ENCODE measurements around the gene MYCN.
"Not testable (repeated sequence)": the region's sequence is repeated elsewhere in the genome, so short reads cannot be mapped to it uniquely, and the experiment has no call there.

The MYCN gene

DNA sequence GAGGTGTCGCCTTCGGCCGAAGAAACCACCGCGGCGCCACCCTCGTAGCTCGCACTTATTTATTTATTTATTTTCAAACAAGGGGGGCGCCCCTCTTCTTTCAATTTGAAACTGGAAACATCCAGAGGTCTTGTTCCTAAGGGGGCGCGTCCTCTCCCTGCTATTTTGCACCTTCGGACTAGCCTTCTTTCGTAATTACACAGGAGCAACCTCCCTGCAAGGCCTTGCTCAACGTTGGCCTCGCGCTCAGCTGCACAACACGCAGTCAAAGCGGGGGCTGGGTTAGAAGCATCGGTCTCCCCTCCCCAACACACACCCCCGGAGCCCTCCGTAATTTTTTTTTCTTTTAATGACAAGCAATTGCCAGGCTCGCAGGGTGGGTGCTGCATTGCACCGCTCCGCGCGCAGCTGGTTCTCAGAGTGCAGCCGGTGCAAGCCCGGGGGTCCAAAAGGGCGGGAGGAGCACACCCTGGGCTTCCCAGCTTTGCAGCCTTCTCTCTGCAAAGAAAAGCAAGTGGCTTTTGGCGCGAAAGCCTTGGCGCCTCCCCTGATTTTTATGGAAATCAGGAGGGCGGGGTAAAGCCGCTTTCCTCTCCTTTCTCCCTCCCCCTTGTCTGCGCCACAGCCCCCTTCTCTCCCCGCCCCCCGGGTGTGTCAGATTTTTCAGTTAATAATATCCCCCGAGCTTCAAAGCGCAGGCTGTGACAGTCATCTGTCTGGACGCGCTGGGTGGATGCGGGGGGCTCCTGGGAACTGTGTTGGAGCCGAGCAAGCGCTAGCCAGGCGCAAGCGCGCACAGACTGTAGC, at the start of gene MYCN:
Gene MYCN (plus strand): TSS at position 697 of the 807 bp plus-strand sequence. CDS start 1,515 bp downstream, outside the sequence.
- no peak for DNase-seq

DNA sequence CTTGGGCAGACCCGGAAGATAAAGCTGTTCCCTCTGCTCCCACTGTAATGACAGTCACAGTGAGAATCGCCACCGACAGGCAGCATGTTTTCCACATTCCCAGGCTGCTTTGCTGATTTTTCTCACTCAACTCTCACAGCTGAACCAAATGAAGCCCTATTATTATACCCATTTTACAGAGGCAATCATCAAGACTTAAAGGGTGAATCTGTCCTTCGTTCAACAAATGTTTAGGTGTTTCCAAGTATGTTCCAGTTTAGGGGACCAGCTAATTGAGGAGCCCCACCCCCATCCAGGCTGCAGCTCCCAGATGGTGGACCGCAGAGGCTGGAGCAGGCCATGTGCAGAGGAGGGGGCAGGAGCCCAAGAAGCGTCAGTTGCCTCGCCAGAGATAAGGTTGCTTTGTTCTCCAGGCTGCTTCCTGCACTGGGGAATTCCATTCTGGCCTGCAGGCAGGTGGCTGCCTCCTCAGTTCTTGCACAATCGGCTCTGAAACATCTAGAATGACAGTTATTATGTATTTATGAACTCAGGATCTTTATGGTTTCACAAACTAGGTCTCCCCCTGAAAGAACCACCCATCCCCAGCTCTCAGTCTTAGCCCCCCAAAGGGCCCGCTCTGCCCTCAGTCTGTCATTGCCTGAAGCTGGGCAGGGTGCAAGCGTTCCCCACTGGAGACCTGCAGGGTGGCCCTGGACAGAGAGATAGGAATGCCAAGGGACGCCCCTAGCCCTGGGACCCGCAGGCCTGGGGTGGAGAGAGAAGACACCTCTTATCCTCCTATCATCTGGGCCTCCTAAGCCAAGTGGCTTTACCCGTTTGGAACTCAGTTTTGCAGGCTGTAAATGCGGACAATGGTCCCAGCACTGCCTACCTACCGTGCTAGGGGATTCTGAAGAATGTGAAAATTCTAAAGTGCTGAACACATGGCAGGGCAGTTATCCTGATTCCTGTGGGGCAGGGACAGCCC, 49.1 kb upstream of the MYCN start:
- no peak for DNase-seq

DNA sequence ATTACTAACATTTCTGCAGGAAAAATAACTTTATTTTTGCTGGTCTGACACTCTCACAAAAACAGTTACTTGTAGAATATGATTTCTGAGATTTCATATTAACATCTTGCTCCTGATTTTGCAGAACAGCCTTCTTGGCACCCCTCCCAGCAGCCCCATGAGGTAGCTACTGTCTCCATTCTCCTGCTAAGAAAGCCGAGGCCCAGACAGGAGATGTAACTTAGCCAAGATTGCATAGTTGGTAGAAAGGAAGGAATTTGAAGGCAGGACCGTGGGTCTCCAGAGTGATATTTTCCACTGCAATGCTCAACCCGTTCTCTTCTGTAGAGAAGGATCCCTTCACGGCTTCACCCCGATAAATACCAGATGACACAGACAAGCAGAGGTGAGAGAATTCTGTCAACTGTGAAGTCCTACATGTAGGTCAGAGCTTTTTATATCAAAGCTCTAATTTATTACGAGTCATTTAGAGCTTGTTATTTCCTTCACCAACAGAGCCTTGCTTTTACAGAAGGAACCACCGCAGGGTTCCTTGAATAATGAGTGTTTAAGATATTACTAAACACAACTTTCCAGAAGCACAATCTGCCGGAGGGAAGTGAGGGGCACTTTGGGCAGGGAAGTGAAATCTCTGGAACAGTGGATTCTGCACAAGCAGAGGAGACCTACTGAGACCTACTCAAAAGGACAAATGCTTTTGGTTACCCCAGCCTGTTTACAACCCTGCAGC, 48.0 kb upstream of the MYCN start:
- DNase-seq = no peak

DNA sequence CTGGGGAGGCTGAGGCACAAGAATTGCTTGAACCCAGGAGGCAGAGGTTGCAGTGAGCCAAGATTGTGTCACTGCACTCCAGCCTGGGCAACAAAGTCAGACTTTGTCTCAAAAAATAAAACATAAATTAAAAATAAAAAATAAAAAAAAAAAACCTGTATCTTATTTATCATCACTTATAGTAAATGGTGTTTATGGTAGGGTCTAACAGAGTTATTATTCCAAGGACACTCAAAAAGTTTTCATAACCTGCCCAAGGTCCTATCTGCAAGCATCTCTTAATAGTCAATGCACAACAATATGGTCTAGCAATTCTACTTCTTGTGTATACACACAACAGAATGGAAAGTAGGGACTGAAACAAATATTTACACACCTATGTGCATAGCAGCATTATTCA, 47.3 kb upstream of the MYCN start:
- DNase-seq = no peak

DNA sequence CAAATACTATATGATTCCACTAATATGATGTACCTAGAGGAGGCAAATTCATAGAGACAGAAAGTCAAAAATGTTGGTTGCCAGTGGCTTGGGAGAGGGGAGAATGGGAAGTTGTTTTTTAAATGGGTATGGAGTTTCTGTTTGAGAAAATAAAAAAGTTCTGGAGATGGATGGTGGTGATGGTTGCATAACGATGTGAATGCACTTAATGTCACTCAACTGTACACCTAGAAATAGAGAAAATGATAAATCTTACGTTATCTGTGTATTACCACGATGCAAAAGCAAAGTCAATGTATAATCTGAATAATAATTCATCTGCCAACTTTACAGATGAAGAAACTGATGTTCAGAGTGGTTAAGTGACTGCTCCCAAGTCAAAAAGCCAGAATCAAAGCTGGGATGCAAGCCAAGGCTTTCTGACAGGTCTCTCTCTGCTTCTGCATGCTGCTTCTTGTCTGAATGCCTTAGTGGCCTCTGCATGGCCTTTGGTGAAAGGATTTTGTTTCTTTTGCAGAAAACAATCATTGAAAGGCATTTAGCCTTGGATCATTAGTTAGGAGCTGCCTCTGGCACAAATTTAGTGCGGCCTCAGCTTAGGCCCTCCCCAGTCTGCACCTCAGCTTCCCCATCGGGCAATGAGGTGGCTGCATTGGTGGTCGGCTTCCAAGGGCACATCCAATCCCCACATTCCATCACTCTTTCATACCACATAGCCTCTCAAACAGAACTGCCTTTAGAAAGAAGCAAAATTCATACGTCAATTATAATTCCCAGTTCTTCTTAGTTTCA, 46.5 kb upstream of the MYCN start:
- no peak for DNase-seq

DNA sequence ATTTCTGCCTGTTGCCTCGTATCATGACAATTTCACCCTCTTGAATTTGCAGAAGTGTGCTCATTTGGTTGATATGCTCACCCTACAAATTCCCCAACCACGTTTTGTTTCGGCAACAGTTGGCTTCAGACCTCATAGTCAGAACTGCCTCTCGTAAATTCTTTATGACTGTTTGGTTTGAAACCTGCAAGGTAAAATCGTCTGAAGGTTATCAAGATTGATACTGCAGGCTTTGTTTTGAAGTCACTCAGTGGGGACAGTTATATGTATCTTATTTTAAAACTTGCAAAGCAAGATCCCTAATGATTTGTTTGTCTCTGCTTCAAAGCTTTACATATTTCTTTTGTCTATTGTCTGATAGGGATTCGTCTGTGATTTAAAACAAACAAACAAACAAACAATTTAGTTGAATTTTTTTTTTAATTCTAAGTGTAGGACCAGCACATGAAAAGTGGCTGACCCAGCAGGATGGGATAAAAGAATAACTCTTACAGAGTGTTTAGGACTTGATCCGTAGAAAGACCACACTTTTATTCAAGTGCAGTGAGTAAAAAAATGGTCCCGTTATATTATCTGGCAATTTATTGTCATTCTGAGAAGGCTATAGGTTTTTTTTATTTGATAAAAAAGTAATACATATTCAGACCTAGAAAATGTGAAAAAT, 45.7 kb upstream of the MYCN start:
- DNase-seq = no peak

DNA sequence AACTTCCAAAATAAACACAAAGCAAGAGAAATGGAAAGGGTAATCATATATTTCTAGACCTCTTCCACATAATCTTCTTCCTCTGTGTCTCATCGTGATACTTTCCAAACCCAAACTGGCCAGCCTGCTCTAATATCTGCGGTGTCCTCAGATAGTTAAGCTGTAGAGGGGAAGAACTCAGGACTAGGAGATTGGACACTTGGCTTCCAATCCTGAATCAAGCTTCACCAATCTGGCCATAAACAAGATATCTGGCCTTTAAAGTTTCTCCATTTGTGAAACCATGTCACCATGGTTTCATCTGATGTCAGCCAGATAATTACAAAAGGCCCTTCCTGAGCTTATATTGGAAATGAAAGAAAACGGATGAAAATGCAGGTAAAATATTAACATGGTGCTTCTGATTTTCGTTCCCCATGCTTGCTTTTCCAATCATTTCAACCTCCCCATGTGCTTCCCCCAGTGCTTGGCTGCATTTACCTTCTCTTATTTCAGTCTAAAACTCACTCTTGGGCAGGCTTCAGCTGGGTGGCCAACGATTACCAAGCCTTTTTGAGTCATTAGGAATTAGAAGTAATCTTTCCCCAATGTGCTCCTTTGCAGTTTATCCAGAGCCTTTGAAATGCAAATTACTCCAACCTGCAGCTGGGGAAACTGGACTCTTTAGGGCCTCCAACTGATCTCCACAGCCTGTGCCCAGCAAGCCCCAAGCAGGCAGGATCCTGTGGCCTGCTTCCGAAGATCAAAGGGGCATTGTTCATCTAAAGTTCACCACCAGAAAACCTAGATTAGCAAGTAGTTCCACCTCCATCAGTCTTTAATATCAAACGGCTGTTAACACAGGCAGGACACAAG, 44.5 kb upstream of the MYCN start:
- DNase-seq = no peak

DNA sequence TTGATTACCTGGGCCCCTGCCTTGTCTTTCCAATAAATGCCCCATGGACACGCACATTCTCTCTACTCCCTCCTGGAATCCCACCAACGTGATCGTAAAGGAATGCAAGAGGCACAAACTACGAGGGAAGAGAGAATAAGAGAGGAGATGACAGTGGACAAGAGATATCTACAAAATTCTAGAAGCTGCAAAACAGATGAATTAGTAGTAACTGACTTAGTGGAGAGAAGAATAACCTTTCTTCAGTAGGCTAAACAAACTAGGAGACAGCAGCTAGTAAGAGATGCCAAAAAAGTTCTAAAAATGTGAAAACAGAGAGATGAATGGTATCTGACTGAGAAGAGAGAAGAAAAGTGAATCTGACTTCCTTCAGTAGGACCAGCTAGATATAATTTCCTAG, 43.5 kb upstream of the MYCN start:
- no peak for DNase-seq

DNA sequence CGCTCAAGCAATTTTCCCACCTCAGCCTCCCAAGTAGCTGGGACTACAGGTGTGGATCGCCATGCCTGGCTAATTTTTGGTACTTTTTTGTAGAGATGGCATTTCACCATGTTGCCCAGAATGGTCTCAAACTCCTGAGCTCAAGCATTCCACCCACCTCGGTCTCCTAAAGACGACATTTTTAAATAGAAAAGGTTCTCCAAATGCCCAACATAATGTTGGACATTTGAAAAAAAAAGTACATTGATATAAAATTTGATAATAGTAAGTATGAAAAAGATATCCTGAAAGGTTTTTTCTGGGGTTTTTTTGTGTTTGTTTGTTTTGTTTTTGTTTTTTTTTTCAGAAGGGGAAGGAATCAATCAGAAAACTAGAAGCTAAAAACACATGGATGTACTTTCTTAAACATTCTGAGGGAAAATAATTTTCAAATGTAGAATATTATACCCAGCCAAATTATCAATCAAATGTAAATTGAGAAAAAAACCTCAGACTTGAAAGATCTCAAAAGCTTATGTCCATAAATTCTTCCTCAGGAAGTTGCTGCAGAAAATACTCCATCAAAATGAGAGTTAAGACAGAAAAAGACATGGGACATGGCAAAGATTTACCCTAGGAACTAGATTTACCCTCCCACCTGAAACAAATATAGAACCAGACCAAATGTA, 42.8 kb upstream of the MYCN start:
- DNase-seq = no peak

DNA sequence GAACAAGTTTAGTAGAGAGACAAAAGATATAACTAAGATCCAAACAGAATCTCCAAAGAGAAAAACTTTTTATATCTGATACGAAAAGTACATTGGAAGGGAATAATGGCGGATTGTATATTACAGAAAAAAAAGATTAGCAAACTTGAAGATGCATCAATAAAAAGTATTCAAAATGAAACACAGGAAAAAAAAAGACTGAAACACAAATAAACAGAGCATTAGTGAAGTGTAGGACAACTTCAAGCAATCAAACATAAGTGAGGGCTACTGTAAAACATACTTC, 41.1 kb upstream of the MYCN start:
- no peak for DNase-seq

DNA sequence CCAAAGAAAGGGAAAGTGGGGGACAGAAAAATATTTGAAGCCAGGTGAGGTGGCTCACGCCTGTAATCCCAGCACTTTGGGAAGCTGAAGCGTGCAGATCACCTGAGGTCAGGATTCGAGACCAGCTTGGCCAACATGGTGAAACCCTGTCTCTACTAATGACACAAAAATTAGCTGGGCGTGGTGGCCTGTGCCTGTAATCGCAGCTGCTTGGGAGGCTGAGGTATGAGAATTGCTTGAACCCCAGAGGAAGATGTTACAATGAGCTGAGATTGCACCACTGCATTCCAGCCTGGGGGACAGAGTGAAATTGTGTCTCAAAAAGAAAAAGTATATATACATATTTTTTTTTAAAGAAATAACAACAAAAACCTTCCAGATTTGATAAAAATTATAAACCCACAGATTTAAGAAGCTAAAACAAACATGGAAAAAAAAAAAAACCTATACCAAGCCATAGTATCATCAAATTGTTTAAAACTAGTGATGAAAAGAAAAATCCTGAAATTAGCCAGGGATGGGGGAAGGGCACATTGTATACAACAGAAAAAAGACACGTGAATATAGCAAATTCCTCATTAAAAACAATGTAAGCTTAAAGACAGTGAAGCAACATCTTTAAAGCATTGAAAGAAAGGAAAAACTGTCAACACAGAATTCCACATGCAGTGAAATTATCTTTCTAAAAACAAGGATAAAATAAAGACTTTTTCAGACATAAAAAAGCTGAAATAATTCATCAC, 40.4 kb upstream of the MYCN start:
- no peak for DNase-seq

DNA sequence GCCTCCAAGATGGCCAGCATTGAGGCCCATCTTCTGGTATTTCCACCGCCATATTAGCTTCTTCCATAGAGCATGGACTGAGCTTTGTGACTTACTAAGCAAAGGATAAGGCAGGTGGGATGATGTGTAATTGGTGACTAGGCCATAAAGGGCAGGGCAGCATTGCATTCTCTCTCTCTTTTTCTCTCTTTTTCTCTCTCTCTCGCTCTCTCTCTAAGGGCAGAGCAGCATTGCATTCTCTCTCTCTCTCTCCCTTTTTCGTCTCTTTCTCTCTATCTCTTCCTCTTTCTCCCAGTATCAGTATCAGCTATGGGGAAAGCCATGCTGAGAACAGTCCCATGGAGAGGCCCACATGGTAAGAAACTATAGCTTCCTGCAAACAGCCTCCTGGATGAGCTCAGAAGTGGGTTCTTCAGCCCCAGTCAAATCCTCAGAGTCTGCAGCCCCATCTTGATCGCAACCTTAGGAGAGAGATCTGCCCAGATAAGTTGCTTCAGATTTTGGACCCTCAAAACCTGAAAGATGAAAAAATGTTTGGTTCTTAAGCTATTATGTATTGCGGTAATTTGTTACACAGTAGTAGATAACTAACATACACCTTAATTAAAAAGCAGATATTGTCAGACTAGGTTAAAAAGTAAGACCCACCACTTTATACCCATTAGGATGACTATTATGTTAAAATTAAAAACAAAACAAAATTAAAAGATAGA, 39.1 kb upstream of the MYCN start:
- DNase-seq = no peak

DNA sequence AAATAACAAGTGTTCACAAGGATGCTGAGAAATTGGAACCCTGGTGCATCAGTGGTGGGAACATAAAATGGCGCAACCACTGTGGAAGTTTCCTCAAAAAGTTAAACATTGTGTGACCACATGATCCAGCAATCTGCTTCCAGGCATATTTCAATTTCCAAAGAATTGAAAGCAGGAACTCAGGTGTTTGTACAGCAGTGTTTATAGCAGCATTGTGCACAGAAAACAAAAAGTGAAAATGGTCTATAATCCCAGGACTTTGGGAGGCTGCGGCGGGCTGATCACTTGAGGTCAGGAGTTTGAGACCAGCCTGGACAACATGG, 38.6 kb upstream of the MYCN start:
- DNase-seq = no peak

DNA sequence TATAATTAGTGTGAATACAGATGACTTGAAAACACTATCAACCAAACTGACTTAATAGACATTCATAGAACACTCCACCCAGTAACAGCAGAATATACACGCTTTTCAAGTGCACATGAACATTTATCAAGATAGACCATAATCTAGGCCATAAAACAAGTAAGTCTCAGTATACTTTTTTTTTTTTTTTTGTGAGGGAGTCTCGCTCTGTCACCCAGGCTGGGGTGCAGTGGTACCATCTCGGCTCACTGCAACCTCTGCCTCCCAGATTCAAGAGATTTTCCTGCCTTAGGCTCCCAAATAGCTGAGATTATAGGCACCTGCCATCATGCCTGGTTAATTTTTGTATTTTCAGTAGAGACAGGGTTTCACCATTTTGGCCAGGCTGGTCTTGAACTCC, 36.4 kb upstream of the MYCN start:
- DNase-seq = not testable (repeated sequence)

DNA sequence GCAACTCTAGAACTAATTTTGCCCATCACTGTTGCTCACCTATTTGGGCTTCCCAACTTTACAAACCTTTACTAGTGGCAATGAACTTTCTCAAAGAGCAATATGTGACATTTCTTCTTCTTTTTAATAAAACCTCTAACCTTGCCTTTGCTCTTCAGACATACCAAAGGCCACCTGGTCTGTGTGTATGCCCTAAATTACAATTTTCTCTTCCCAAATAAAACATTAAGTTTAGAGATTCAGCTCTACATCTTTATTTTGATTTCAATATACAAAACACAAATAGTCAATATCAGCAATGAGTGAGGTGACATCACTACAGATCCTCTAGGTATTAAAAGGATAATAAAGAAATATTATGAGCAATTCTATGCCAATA, 35.1 kb upstream of the MYCN start:
- no peak for DNase-seq

DNA sequence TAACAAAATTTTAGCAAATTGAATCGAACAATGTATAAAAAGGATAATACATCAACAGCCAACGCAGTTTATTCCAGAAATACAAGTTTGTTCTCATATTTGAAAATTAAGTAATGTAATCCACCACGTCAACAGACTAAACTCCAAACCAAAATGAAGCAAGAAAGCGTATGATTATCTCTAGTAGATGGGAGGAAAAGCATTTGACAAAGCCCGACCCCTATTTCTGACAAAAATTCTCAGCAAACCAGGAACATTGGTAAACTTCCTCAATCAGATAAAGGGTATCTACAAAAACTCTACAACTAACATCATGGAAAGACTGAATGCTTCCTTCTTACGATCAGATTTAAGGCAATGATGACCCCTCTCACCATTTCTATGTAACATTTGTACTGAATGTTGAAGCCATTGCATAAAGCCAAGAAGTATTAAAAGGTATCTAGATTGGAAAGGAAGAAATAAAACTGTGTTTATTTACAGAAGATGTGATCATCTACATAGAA, 34.3 kb upstream of the MYCN start:
- DNase-seq = no peak

DNA sequence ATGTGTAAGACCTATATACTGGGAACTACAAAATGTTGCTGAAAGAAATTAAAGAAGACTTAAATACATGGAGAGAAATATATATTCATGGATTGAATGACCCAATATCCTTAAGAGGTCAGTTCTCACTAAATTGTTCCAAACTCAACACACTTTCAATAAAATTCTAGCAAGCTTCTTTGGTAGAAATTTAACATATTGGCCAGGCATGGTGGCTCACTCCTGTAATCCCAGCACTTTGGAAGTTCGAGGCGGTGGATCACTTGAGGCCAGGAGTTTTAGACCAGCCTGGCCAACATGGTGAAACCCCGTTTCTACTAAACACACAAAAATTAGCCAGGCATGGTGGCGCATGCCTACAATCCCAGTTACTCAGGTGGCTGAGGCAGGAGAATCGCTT, 33.6 kb upstream of the MYCN start:
- no peak for DNase-seq

DNA sequence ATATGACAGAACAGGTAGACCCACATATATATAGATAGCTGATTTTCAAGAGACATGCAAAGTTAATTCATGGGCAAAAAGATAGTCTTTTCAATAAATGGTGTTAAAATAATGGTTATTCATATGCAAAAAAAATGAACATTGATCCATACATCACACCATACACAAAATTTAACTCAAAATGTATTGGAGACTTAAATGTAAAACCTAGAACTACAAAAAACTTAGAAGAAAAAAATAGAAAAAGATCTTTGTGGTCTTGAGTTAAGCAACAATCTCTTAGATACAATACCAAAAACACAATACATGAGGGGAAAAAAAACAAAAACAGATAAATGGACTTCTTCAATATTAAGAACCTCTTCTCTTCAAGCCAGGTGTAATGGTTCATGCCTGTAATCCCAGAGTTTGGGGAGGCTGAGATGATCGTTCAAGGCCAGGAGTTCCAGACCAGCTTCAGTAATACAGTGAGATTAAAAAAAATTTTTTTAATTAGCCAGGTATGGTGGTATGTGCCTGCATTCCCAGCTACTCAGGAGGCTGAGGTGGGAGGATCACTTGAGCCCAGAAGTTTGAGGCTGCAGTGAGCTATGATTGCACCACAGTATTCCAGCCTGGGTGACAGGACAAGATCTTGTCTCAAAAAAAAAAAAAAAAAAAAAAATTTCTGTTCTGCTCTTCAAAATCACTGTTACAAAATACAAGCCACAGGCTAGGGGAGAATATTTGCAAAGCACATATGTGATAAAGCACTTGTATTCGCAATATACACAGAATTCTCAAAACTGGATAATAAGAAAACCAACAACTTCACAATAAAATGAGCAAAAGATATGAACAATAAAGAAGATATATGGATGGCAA, 32.7 kb upstream of the MYCN start:
- no peak for DNase-seq

All from NCI-H2029 (cell line).